ENCODE measurements around the gene AKR1D1. TPM values are rescaled to one million over a fixed set of nuclear protein-coding genes. Genes with fewer than 3 reads are reported as not detected.

Gene AKR1D1
- polyA plus RNA-seq, 2 donors: not detected

GRCh38 chr7:138151731-138152577 is 75.7 kb downstream of the AKR1D1 start:
- no peaks in the 10 kb centered on the region for H3K36me3 ChIP-seq (ENCODE audit: control insufficient read depth in 2 of 2, insufficient read depth in 2 of 2, low read length in 1 of 2)
- no peak overlapping the region for H3K4me3 ChIP-seq (ENCODE audit: low read depth in 1 of 2, low read length in 2 of 2)
- H3K27me3 ChIP-seq (ENCODE audit: control insufficient read depth in 1 of 2, insufficient read depth in 2 of 2, low read length in 2 of 2): no peaks in the 10 kb centered on the region
- 60 to 73% methylated on average over 4 of the region's 4 CpGs for WGBS, 2 donors
- no peak overlapping the region for H3K27ac ChIP-seq (ENCODE audit: low read depth in 2 of 2, low read length in 1 of 2)
- no peaks in the 10 kb centered on the region for H3K4me1 ChIP-seq (ENCODE audit: control insufficient read depth in 2 of 2, insufficient read depth in 2 of 2, low read length in 1 of 2)
- H3K9me3 ChIP-seq (ENCODE audit: control insufficient read depth in 2 of 2, insufficient read depth in 1 of 2, low read depth in 1 of 2, low read length in 1 of 2): no peaks in the 10 kb centered on the region

DNA sequence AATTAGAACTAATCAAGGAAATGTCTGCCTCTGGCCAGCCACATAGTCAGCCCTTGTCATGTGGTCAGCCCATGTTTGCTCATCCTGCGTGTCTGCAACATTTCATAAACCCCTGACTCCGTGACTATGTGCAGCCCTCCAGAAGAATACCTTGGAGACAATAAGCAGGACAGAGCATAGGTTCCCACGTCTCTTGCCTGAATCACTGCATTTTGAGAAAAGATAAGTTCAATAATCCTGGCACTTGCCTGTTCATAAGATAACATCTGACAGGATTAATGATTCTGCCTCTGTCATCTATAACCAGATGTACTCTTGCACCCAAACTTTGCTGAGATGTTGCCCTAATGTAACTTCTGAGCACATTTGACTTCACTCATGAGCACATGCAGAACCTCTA is 78.4 kb downstream of the AKR1D1 start:
- H3K4me3 ChIP-seq (ENCODE audit: low read depth in 1 of 2, low read length in 2 of 2): no peak overlapping the region
- no peaks in the 10 kb centered on the region for H3K27me3 ChIP-seq (ENCODE audit: control insufficient read depth in 1 of 2, insufficient read depth in 2 of 2, low read length in 2 of 2)
- 85 to 88% methylated on average over 3 of the region's 3 CpGs for WGBS, 2 donors
- H3K36me3 ChIP-seq (ENCODE audit: control insufficient read depth in 2 of 2, insufficient read depth in 2 of 2, low read length in 1 of 2): no peaks in the 10 kb centered on the region
- no peak overlapping the region for H3K27ac ChIP-seq (ENCODE audit: low read depth in 2 of 2, low read length in 1 of 2)
- H3K9me3 ChIP-seq (ENCODE audit: control insufficient read depth in 2 of 2, insufficient read depth in 1 of 2, low read depth in 1 of 2, low read length in 1 of 2): no peaks in the 10 kb centered on the region
- H3K4me1 ChIP-seq (ENCODE audit: control insufficient read depth in 2 of 2, insufficient read depth in 2 of 2, low read length in 1 of 2): no peaks in the 10 kb centered on the region

DNA sequence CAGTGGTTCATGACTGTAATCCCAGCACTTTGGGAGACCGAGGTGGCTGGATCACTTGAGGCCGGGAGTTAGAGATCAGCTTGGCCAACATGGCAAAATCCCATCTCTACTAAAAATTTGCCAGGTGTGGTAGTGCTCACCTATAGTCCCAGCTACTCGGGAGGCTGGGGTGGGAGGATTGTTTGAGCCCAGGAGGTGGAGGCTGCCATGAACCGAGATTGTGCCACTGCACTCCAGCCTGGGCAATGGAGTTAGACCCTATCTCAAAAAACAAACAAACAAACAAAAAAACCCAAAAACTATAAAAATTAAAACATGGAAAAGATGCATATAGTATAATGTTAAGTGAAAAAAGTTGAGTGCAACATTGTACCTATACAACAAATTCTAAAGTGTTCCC is 81.4 kb downstream of the AKR1D1 start:
- WGBS, 2 donors: 92 to 97% methylated on average over 4 of the region's 4 CpGs
- no peak overlapping the region for H3K27ac ChIP-seq (ENCODE audit: low read depth in 2 of 2, low read length in 1 of 2)
- H3K27me3 ChIP-seq (ENCODE audit: control insufficient read depth in 1 of 2, insufficient read depth in 2 of 2, low read length in 2 of 2): no peaks in the 10 kb centered on the region
- H3K4me3 ChIP-seq (ENCODE audit: low read depth in 1 of 2, low read length in 2 of 2): no peak overlapping the region
- no peaks in the 10 kb centered on the region for H3K9me3 ChIP-seq (ENCODE audit: control insufficient read depth in 2 of 2, insufficient read depth in 1 of 2, low read depth in 1 of 2, low read length in 1 of 2)
- H3K4me1 ChIP-seq (ENCODE audit: control insufficient read depth in 2 of 2, insufficient read depth in 2 of 2, low read length in 1 of 2): no peaks in the 10 kb centered on the region
- no peaks in the 10 kb centered on the region for H3K36me3 ChIP-seq (ENCODE audit: control insufficient read depth in 2 of 2, insufficient read depth in 2 of 2, low read length in 1 of 2)

- H3K27me3 ChIP-seq (ENCODE audit: control insufficient read depth in 1 of 2, insufficient read depth in 2 of 2, low read length in 2 of 2): no peaks in the 10 kb centered on the region
- no peak overlapping the region for H3K4me3 ChIP-seq (ENCODE audit: low read depth in 1 of 2, low read length in 2 of 2)
- H3K27ac ChIP-seq (ENCODE audit: low read depth in 2 of 2, low read length in 1 of 2): no peak overlapping the region
- no peaks in the 10 kb centered on the region for H3K9me3 ChIP-seq (ENCODE audit: control insufficient read depth in 2 of 2, insufficient read depth in 1 of 2, low read depth in 1 of 2, low read length in 1 of 2)
- no peaks in the 10 kb centered on the region for H3K36me3 ChIP-seq (ENCODE audit: control insufficient read depth in 2 of 2, insufficient read depth in 2 of 2, low read length in 1 of 2)
- WGBS, 2 donors: 88 to 89% methylated on average over 6 of the region's 6 CpGs
- H3K4me1 ChIP-seq (ENCODE audit: control insufficient read depth in 2 of 2, insufficient read depth in 2 of 2, low read length in 1 of 2): no peaks in the 10 kb centered on the region
Measured at GRCh38 chr7:138158739-138159528, 82.7 kb downstream of the AKR1D1 start.

DNA sequence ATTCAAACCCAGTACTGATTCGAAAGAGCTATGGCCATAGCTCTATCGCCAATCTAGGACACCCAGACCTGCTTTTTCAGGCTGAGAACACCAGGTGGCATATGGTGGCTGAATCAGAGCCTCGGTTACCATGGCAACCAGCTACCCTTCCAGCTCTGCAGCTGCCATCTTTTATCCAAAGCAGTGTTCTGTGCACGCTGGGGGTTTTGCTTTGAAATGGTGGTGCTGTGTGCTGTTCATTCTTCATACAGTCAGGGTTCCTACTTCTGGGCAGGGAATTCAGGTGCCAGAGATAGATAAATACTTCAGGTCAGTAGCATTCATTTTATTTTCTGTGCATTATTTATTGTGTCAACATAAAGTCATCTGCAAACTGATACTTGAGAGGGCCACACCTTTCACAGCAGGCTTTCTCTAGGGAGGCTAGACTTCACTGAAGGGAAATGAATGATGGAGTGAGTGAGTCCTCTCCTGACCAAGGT is 85.4 kb downstream of the AKR1D1 start:
- Histone ChIP-seq H3K36me3 (ENCODE audit: control insufficient read depth in 2 of 2, insufficient read depth in 2 of 2, low read length in 1 of 2) (no peaks in the 10 kb centered on the region), H3K9me3 (ENCODE audit: control insufficient read depth in 2 of 2, insufficient read depth in 1 of 2, low read depth in 1 of 2, low read length in 1 of 2) (peaks cover 0 to 4% of the 10 kb centered on the region in 2 donors), H3K4me3 (ENCODE audit: low read depth in 1 of 2, low read length in 2 of 2) (no peak overlapping the region), H3K27me3 (ENCODE audit: control insufficient read depth in 1 of 2, insufficient read depth in 2 of 2, low read length in 2 of 2) (no peaks in the 10 kb centered on the region), H3K4me1 (ENCODE audit: control insufficient read depth in 2 of 2, insufficient read depth in 2 of 2, low read length in 1 of 2) (no peaks in the 10 kb centered on the region), H3K27ac (ENCODE audit: low read depth in 2 of 2, low read length in 1 of 2) (no peak overlapping the region)
- 20 to 25% methylated on average over 4 of the region's 4 CpGs for WGBS, 2 donors

DNA sequence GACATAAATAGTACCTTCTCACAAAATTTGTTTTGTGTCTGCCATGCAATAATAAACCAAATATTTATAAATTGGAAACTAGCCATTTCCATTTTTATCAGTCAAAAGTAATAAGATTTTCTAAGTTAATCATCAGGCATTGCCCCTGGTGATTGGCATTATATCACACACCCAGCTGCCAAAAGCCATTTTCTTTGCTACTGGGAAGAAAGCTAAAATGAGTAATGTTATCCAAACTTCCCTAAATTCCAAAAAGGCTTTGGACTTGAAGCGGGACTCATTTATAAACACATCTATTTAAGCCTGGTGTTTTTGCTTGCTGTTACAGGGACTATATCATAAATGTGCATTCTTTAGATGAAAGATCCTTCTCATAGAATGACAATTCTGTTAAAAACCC is 86.0 kb downstream of the AKR1D1 start:
- H3K4me3 ChIP-seq (ENCODE audit: low read depth in 1 of 2, low read length in 2 of 2): no peak overlapping the region
- no peaks in the 10 kb centered on the region for H3K4me1 ChIP-seq (ENCODE audit: control insufficient read depth in 2 of 2, insufficient read depth in 2 of 2, low read length in 1 of 2)
- H3K27me3 ChIP-seq (ENCODE audit: control insufficient read depth in 1 of 2, insufficient read depth in 2 of 2, low read length in 2 of 2): no peaks in the 10 kb centered on the region
- peaks cover 0 to 4% of the 10 kb centered on the region in 2 donors for H3K9me3 ChIP-seq (ENCODE audit: control insufficient read depth in 2 of 2, insufficient read depth in 1 of 2, low read depth in 1 of 2, low read length in 1 of 2)
- no peak overlapping the region for H3K27ac ChIP-seq (ENCODE audit: low read depth in 2 of 2, low read length in 1 of 2)
- H3K36me3 ChIP-seq (ENCODE audit: control insufficient read depth in 2 of 2, insufficient read depth in 2 of 2, low read length in 1 of 2): no peaks in the 10 kb centered on the region
- 47 to 59% methylated on average over 1 of the region's 1 CpG for WGBS, 2 donors

DNA sequence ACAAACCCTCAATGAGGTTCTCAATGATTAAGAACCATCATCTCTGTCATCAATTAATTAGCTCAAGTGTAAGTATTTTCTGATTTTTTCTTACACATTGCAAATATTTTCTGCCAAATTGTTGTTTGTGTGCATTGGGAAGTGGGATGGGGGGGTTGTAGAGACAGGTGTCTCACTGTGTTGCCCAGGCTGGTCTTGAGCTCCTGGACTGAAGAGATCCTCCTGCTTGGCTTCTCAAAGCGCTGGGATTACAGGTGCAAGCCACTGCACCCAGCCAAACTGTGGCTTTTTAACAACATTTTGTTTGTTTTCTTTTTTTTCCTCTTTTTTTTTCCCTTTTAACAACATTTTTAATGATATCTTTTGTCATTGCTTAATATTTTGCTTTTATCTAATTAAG is 87.5 kb downstream of the AKR1D1 start:
- 80 to 100% methylated on average over 1 of the region's 1 CpG for WGBS, 2 donors
- Histone ChIP-seq H3K9me3 (ENCODE audit: control insufficient read depth in 2 of 2, insufficient read depth in 1 of 2, low read depth in 1 of 2, low read length in 1 of 2) (peaks cover 0 to 4% of the 10 kb centered on the region in 2 donors), H3K36me3 (ENCODE audit: control insufficient read depth in 2 of 2, insufficient read depth in 2 of 2, low read length in 1 of 2) (no peaks in the 10 kb centered on the region), H3K27ac (ENCODE audit: low read depth in 2 of 2, low read length in 1 of 2) (no peak overlapping the region), H3K27me3 (ENCODE audit: control insufficient read depth in 1 of 2, insufficient read depth in 2 of 2, low read length in 2 of 2) (no peaks in the 10 kb centered on the region), H3K4me1 (ENCODE audit: control insufficient read depth in 2 of 2, insufficient read depth in 2 of 2, low read length in 1 of 2) (no peaks in the 10 kb centered on the region), H3K4me3 (ENCODE audit: low read depth in 1 of 2, low read length in 2 of 2) (no peak overlapping the region)

GRCh38 chr7:138164804-138165203 is 88.5 kb downstream of the AKR1D1 start:
- H3K4me3 ChIP-seq (ENCODE audit: low read depth in 1 of 2, low read length in 2 of 2): no peak overlapping the region
- 87 to 88% methylated on average over 3 of the region's 3 CpGs for WGBS, 2 donors
- H3K4me1 ChIP-seq (ENCODE audit: control insufficient read depth in 2 of 2, insufficient read depth in 2 of 2, low read length in 1 of 2): no peaks in the 10 kb centered on the region
- H3K27me3 ChIP-seq (ENCODE audit: control insufficient read depth in 1 of 2, insufficient read depth in 2 of 2, low read length in 2 of 2): no peaks in the 10 kb centered on the region
- peaks cover 0 to 4% of the 10 kb centered on the region in 2 donors for H3K9me3 ChIP-seq (ENCODE audit: control insufficient read depth in 2 of 2, insufficient read depth in 1 of 2, low read depth in 1 of 2, low read length in 1 of 2)
- no peak overlapping the region for H3K27ac ChIP-seq (ENCODE audit: low read depth in 2 of 2, low read length in 1 of 2)
- H3K36me3 ChIP-seq (ENCODE audit: control insufficient read depth in 2 of 2, insufficient read depth in 2 of 2, low read length in 1 of 2): no peaks in the 10 kb centered on the region

DNA sequence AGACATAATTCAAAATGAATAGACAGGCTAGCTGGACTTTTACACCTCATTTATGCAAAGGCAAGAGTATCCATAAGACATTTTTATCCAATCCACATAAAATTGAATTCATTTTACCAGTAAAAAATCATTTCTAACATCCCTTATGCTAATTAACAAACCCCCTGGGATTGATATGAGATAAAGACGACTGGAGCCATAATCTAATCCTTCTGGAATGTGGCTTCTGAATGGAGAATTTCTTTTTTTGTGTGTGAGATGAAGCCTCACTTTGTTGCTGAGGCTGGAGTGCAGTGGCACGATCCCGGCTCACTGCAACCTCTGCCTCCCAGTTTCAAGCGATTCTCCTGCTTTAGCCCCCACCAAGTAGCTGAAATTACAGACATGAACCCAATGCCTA is 90.4 kb downstream of the AKR1D1 start:
- Histone ChIP-seq H3K27ac (ENCODE audit: low read depth in 2 of 2, low read length in 1 of 2) (no peak overlapping the region), H3K9me3 (ENCODE audit: control insufficient read depth in 2 of 2, insufficient read depth in 1 of 2, low read depth in 1 of 2, low read length in 1 of 2) (peaks cover 0 to 4% of the 10 kb centered on the region in 2 donors), H3K4me3 (ENCODE audit: low read depth in 1 of 2, low read length in 2 of 2) (no peak overlapping the region), H3K36me3 (ENCODE audit: control insufficient read depth in 2 of 2, insufficient read depth in 2 of 2, low read length in 1 of 2) (no peaks in the 10 kb centered on the region), H3K27me3 (ENCODE audit: control insufficient read depth in 1 of 2, insufficient read depth in 2 of 2, low read length in 2 of 2) (no peaks in the 10 kb centered on the region), H3K4me1 (ENCODE audit: control insufficient read depth in 2 of 2, insufficient read depth in 2 of 2, low read length in 1 of 2) (no peaks in the 10 kb centered on the region)
- WGBS, 2 donors: 67 to 69% methylated on average over 4 of the region's 4 CpGs
